Left kidney (tissue), 2 donors: ENCODE data around the gene ASGR1. TPM values are rescaled to one million over a fixed set of nuclear protein-coding genes. Genes with fewer than 3 reads are reported as not detected.

Experiments
- DNase-seq: peaks from one replicate; pipeline ENCODE4 v3.0.0-alpha.2; 2013
- polyA plus RNA-seq: library from polyadenylated mRNA; unstranded; fragments of 120-200 nt; gene quantifications from one replicate; pipeline ENCODE4 v1.2.1, GENCODE V29; 2013; ENCODE audit not compliant: insufficient read length

Gene ASGR1
- polyA plus RNA-seq, 1 donor, result 6.1 TPM

DNA sequence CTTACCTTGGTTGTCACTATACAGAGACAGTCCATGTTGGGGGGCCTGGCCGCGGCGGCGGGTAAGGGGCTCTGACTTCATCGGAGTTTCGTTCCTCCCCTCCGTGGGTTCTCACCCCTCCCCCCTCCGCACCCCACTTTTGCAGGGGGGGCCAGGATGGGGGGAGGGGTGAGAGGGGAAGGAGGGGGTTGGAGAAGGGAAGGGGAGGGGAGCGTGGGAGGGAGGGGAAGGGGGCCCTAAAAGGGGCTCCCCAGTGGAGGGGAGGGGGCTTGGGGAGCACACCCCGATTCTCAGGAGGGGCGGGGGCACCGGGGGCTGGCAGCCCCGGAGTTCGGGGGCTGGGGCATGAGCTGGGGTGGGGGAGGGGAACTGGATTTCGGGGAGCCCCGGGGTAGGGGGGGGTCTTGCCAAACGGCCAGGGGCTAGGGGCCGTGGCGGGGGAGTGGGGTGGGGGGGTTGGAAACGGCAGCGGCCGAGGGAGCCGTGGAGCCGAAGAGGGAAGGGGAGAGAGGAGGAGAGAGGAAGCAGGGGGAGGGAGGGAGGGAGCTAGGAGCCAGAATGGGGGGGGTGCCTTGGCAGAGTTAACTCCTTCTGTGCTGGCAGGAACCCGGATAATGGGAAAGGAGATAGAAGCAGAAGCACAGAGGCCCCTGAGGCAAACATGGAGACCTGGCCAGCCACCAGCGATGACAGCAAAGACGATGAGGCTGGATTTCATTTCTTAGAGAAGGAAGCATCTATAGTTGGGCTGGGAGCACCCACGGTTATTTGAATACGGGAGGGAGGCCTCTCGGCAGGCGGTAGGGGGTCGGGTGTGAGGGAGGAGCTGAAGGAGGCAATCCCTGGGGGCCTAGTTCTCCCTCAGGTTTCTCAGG is 38.2 kb upstream of the ASGR1 start:
- DNase-seq, result peak; percentile 85

DNA sequence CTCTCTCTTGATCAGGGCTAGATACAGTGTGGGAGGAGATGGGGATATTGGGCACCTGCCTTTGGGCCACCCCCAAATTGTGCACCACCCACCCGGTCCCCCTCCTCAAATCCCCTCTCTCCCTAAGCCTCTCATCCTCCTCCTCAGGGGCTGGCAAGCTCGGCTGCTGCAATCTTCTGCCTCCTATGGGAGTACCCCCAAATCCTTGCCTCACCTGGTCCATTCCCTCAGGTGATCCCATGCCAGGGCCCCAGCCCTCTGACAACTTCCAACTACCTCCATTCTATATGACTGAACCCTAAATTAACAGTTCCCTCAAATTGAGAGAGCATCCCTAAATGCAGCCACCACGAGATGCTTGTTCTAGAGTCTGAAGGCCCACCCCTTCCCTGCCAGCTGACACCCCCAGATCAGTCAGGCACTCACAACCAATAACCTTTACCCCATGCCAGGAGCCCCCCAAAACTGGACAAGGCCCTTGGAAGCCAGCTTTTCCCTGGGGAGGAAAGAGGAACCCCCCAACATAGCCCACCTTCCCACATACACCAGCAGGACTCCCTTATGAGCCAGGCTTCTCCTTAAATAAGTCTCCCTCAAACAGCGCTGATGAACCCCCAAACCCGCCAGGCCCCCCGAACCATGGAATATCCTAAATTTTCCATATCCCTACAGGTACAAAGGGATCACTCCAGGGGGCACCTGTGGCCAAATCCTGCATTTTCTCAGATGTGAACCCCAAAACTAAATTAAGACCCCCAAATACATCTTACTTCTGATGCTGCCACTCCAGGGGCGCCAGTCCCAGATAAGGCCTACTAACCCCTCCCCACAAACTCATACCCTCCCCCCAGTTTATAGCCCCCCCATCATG is 37.3 kb upstream of the ASGR1 start:
- DNase-seq, result no peak

DNA sequence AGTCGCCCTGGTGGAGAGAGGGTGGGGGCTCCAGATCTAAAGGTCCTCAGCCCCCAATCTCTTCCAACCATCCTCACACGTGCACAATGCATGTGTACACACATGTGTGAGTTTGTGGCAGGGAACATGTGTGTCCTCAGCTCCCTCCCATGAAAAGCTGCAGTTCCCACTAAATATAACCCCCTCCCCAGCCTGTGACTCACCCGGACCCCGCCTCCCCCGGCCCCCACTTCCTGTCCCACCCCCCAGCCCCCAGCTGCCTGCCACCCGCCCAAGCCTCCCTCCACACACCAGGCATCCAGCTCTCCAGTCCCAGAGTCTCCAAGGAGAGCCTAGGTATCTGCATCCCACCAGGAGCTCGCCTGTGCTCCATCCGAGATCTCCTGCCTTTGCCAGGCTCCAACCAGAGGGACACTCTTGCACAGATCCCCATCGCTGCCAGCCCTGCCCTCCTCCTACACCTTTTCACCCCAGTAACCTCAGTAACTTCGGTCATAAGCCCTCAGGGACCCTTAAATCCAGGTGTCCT is 36.5 kb upstream of the ASGR1 start:
- no peak for DNase-seq

DNA sequence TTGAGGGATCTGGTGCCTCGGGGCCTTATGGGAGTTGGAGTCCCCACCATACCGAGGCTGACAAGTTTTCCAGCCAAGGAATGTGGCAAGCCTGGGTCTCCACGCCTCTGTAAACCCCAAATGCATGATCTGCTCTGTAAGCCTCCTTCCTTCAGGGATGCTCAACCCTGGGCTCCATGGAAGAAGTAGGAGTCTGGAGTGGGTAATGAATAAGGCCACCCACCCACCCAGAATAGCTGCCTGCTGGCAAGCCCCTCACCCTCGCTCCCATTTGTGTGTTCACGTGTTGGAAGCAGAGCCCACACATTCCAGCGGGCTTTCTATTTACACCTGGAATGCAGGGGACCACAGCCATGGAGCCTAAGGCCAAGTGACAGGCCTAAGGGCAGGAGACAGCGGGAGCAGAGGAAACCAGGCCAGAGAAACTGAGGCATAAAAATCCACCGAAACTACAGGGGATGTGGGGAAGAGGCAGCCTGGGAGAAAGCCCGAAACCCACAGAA is 36.0 kb upstream of the ASGR1 start:
- no peak for DNase-seq

DNA sequence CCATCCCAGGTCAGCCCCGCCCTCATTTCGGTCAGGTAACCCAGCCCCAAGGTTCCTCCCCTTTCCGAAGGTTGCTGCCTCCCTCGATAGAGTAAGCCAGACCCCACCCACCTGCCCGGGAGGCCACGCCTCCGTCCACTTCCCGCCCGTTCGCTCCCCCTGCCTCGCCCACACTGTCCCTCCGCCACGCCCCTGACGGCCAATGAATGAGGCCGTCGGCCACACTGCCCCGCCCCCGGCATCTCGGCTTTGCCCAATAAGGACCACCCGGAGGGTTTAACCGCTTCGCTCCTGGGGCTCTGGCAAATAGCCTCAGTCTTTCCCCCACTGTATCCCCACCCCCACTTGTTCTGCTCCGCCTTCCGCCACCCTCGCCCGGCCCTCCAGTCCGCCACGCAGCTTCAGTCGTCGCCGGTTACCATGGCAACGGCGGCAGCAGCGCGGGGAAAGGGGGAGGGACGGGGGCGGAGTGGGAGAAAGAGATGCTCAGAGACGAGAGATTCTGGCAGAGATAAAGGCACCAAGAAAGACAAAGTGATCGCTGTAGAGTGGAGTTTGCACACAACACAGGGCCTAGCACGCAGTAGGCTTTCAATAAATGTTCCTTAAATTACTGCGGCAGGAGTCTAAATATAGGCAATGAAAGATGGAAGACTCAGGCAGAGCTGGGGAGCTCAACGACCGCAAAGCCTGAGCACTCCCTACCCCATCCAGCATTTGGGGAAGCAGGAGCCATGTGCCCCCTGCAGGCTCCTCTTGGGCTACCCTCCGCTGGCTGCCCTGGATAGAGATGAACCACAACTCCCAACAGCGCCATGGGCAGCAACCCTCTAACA is 35.3 kb upstream of the ASGR1 start:
- DNase-seq, result peak; percentile 98

DNA sequence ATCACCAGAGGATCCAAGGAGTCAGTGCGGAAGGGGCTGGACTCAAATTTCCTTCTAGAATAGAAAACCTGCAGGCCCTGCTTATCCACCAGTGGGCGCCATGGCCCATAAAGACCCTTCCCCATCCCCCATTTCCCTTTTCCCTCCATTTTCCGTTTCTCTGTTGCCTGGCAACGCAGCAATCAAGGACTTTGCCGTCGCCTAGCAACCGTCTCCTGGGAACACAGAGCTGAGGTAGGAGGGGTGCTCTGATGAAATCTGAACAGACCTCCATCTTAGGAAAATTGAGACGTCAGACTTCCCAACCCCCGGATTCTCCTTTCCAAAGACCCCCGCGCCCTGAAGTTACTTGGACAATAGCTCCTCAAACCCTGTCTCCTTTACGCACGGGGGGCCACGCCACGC is 34.7 kb upstream of the ASGR1 start:
- peak; percentile 96 for DNase-seq

DNA sequence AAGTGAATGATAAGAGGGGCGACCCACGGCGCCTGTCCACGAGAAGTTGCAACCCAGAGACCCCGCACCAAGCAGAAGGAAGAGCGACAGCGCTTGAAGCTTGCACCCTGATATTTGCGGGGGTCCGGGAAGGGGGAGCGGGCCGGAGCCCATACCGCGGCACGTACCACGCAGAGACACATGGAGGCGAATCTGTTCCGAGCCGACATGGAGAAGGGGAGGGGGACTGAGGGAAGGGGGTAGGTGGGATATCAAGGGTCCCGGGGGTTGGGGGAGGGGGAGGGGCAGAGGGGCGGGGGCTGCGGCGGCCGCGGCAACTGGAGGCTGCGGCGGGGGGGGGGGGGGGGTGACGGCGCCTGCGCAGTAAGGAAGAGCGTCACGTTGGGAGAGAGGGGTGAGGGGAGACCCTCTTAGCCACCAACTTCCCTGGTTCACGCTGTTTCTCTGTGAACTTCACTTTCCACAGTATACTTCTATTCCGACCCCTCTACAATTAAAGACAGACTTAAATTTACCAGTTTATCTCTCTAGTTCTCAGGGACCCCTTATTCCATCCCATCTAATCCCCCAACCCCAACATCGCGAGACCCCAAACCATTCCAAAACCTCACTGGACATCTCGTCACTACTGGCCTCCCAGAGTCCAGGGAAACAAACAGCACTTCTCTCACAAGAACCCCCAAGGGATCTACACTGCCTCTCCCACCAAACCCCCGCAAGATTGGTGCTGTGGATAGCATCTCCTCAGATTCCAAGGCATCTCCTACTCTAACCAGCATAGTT is 32.5 kb upstream of the ASGR1 start:
- DNase-seq, result no peak

DNA sequence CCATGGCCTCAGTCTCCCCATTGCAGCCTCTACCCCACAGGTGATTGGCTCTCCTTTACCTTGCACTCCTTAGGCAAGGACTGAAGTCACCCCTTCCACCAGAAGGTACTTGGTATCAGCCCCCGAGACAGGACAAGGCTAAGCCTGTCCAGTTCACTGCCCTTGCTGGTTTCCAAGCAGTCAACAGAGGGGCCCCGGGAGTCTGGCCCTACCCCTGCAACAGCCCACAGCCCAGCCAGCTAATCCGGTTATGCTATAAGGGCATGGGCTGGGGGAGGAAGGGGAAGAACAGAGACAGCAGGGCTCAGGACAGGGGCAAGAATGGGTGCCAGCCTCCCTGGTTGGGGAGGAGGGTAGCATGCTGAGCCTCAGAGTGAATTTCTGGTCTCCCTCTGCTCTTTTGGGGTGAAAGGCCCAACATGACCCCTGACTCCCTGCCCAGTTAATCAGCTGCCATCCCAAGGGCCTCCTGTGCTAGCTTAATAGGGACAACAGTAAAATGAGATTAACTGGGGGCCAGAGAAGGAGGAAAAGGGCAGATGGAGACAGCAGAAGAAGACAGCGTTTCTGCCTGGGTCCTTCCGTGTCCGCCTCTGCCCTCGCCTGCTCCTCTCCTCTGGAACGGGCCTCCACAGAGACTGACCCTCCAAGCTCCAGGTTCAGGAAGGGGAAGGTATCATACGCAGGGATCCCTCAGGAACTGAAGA is 29.7 kb upstream of the ASGR1 start:
- DNase-seq, result no peak

DNA sequence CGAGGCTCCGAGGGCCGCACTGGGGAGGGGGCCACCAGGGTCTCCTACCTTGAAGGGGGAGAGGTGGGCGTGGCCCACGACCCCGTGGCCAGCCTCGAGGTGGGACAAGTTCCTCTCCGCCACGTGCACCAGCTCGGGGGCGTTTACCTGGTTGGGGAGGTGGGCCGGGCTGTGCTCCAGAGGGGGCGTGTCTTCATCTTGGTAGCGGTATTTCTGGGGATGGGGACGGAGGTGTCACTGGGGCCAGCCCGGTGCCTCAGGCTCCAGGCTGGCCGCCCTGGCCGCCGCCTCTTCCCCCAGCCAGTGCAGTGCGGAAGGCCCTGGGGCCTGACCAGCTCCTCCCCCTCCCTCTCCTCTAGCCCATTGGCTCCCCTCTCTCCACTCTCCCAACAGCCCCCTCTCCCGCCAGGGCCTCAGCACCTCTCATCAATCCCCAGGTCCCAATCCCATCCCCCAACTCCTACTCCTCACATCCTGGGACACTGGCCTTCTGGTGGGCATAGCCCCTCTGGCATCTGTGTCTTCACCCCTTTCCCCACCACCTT is 28.9 kb upstream of the ASGR1 start:
- DNase-seq, result no peak

DNA sequence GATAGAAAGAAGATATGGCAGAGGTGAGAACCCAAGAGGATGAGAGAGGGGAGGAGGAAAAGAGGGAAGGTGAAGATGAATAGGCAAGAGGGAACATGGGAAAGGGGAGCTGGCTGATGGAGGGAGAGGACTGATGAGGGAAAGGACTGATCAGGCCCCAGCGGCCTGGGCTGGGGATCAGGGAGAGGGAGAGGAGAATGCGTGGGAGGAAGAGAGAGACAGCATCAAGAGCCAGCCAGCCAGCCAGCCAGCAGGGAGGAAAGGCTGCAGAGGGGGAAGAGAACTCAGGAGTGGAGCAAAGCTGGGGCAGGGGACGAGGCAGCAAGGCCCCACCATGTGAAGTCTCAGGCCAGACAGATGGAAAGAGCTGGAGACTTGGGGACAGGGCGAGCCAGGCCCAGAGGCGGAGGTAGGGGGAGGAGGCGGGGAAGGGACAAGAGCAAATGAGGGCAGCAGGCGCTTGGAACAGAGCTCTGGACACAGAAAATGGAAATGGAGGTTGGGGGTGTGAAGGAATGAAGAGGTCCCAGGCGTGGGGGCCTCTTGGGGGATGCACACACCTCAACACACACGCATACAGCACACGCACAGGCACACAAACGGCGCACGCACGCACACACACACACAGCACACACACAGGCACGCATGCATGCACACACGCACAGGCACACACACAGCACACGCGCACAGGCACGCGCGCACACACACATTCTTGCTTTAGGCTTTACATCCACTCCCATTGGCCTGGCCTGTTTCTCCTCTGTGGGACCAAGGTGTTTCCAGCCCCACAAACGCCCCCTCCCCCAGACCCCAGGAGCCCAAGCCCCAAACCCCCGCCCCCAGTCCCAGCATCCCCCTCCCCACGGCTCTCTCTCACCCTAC is 28.2 kb upstream of the ASGR1 start:
- no peak for DNase-seq

DNA sequence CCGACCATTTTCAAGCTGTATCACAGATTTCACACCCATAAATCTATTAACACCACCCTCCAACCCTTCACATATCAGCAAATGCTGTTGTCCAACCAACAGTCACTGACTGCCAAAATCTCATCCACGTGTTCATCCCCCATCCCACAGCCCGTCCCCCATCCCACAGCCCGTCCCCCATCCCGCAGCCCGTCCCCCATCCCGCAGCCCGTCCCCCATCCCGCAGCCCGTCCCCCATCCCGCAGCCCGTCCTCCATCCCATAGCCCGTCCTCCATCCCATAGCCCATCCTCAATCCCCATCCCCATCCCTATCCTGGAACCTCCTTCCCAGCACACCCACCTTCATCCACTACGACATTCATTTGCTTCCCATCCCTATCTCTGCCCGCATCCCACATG is 26.4 kb upstream of the ASGR1 start:
- DNase-seq, result no peak

DNA sequence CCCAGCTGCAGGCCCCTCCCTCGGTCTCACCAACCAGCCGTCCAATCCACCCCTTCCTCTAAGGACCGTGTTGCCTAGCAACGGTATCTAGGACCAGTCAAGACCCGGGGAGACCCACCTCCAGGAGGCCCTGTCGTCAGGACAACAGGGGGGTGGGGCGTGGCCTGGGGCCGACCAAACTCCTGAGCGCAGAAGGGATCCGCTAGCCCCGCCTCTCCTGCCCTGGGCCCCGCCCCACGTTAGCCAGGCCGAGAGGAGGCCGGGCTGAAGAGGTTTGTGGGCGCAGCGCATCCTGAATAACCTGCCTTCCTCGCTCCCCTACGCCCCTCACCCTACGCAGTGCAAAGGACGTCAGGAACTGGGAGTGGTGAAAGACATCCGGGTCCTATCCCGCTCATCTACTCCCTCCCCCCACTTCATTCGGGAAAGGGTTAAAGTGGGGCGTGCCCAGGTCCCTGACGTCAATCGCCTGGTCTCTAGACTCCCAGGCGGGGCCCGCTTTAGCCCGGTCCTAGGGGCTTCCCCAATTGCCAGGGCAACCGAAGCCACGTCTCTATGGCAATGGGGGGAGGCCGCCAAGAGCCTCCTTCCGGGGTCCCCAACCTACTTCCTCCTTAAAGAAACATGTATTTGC is 25.8 kb upstream of the ASGR1 start:
- DNase-seq, result peak; percentile 88

DNA sequence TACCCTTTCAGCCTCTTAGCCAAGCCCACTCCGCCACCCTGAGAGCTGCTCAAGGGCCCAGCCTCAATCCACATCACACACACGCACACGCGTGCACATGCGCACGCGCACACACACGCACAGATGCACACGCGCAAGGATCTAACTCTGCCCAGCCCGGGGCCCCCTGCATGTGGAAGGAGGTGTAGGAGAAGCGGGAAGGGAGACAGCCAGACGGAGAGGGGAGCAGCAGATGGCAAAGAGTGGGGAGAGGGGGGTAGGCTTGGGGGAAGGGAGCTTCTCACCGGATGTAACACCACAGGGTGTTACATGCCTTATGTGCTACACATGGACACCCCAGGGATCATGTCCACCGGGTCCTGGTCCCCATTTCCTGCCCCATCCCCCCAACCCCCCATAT is 25.2 kb upstream of the ASGR1 start:
- DNase-seq, result no peak

DNA sequence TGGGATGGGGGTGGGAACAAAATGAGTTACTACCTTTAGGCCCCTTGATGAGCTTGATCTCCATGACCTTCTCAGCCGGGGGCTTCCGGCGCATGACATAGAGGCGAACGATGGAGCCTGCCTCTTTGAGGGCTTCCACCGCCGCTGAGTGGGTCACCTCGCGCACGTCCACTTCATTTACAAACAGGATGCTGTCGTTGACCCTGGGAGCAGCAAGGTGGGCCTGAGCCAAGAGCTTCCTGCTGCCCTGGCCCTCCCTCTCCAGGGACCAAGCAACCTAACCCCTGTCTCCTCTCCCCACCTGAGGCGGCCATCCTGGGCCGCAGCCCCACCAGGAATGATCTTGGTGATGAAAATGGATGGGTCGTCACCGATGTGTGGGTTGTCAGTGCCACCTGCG is 24.2 kb upstream of the ASGR1 start:
- DNase-seq, result no peak

DNA sequence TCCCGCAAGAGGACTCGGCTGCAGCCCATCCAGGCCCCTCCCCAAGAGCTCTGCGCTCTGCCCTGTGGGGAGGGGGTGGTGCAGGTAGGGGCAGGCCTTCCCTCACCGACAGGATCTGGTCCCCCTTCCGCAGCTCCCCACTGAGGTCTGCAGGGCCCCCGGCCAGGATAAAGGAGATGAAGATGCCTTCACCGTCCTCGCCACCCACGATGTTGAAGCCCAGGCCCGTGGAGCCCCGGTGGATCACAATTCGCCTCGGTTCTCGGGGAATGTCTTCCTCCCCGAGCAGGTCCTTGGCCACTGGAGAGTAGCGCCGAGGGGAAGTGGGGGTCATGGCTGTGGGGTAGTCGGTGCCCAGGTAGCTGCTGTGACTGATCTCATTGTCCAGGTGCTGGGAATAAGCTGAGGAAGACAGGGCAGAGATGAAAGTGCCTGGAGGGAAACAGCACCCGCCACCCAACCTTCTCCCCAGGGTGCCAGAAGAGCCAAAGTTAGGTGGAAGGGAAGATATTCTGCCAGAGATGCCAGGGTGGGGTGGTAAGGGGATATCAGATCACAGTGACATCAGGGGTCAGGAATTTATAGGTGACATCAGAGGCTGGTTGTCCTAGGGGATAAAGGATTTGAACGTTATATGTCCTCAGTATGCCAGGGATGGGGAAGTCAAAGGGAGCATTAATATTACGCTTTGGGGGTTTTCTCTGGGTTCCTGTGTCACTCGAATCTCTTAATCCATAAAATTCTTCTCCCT is 17.7 kb upstream of the ASGR1 start:
- DNase-seq, result no peak

DNA sequence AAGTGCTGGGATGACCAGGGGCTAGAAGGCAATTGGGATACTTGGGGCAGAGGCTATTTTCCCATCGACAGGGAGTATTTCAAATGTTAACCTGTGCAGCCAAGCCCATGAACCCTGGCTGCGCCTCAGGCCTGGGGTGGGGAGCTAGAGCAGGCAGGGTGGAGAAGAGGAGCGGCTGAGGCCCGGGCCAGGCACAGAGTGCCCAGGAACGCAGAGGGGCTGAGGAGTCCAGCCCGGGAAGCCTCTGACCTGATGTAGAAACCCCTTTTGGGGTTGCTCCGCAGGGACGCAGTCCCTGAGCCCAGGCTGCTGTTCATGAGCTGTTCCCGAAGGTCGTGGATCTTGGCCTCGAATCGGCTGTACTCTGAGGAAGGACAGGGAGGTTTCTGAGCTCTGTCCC is 16.8 kb upstream of the ASGR1 start:
- DNase-seq, result no peak

DNA sequence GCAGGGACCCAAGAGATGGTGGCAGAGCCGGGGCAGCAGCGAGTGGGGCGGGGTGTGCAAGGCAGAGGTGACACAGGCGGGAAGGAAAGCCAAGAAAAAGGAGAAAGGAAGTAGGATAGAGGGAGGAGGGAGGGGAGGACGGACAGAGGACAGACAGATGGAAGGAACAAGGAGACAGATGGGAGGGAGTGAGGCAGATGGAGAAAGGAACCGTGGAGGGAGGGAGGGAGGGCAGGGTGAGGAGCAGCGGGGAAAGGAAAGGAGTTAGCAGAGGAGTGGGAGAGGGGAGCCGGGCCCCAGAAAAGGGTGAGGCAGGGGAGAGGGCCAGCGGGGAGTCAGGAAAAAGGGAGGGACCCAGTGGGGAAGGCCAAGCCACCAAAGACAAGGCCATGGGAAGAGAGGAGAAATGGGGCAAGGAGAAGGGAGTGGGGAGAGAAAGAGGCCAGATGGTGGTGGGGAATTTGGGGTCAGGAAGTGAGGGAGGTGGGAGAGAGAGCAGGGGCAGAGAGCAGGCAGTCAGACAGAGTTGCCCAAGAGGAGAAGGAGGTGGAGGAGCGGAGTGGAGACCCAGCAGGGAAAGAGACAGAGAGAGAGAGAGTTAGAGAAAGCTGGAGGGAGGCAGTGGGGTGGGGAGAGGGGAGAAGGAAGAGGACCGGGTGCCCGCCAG is 13.2 kb upstream of the ASGR1 start:
- DNase-seq, result no peak
